NCI-H82 treated with DMSO at 0.1 percent for 48 hours (cell line): ENCODE results near the gene SEMA4C.
"Not testable (repeated sequence)": the region's sequence is repeated elsewhere in the genome, so short reads cannot be mapped to it uniquely, and the experiment has no call there.

Experiments
- DNase-seq: peaks from one replicate; lab custom pipeline; 2025; ENCODE audit not compliant: unreplicated experiment; lab: John Stamatoyannopoulos, UW

SEMA4C gene

DNA sequence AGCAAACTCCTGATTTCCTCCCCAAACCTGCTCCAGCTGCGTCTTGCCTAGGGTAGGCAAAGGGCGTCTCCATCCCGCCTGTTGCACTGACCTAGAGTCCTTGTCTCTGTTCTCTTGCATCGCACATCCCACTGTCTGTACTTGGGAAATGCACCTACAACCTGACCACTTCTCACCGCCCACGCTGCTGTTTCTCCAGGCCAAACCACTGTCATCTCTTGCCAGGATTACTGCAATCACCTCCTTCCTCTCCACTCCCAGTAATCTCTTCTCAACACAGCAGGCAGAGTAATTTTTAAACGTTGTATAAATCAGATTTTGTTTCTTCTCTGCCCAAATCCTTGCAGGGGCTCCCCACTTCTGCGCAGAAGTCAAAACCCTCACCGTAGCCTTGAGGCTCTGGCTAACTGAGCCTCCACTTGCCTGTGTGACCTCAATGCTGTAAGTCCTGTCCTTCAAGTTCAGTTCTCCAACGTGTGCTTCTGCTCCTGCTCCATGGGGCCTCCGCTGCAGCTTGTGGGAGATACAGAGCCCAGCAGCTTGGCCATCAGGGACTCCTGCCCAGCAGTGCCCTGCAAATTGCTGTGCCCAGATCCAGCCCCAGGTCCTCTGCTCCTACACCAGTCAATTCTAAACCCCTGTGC is 27.7 kb upstream of the SEMA4C start:
- no peak for DNase-seq

- no peak for DNase-seq
Observed at GRCh38 chr2:96895746-96896651, 26.1 kb upstream of the SEMA4C start.

- DNase-seq, result no peak
Observed at GRCh38 chr2:96895032-96895745, 25.3 kb upstream of the SEMA4C start.

DNA sequence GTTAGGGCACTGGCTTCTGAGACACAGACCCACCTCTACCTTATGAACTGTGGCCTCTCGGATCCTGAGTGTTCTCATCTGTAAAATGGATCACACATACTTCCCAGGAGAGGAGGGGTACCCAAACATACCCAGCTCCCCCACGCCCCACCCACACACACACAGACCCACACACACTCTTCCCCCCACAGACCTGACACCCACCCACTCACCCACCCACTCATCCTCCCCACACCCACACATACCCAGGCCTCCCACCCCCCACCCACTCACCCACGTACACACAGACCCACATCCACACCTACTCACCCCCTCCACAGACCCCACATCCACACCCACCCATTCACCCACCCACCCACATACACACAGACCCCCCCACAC is 24.3 kb upstream of the SEMA4C start:
- DNase-seq, result no peak

- DNase-seq, result no peak
Observed at GRCh38 chr2:96893289-96894150, 23.6 kb upstream of the SEMA4C start.

GRCh38 chr2:96891591-96892333 is 21.9 kb upstream of the SEMA4C start:
- DNase-seq, result no peak

- no peak for DNase-seq
Observed at GRCh38 chr2:96890726-96891385, 21.0 kb upstream of the SEMA4C start.

DNA sequence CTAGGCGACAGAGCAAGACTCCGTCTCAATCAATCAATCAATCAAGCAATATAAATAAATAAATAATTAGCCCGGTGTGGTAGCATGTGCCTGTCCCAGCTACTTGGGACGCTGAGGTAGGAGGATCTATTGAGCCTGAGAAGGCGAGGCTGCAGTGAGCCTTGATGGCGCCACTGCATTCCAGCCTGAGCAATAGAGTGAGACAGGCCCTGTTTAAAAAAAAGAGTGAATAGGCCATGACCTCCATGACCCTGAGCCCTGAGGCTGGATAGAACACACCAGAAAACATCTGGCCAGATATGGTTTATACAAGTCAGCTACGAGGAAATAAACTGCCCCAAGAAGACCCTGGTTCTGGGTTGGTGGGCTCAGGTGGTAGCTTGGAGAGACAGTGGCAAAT is 20.4 kb upstream of the SEMA4C start:
- no peak for DNase-seq

- not testable (repeated sequence) for DNase-seq
Observed at GRCh38 chr2:96889502-96889901, 19.6 kb upstream of the SEMA4C start.

DNA sequence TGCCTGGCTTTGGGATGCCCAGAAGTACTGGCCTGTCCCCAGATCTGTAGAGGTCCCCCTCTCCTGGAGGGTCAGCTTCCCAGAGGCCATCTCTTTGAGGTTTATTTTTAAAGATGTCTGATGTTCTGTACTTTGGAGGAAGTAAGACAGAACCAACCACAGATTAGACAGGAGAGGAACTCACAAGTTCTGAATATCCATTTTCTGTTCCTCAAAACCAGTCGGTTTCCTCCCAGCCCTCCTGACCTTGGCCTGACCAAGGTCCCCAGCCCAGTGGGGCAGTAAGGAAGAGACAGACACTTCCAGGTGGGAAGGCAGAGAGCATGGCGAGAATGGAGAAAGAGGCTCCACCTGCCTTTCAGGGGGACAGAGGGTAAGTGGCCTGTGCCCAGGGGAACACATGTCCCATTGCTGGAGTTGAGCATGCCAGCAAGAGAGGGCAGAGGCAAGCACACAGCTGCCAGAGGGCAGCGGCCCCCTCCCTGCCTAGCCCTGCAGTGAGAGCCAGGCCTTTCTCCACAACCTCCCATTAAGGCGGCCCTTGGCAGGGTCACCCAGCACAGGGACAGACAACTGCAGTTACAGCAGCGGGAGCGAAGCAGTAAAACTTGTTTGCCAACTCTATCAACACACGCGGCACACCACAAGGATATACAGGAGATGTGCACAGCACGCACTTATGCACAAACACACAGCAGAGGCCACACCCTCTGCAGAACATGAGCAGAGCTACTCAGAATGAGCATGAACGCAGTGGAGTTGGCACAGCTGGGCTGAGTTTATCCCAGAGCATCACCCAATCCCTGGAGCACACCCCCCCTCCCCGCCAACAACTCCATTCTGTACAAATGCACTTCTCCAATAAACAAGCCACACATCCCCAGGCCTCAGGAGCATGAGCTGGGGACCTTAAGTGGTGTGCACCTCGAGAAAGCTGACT is 18.5 kb upstream of the SEMA4C start:
- no peak for DNase-seq

DNA sequence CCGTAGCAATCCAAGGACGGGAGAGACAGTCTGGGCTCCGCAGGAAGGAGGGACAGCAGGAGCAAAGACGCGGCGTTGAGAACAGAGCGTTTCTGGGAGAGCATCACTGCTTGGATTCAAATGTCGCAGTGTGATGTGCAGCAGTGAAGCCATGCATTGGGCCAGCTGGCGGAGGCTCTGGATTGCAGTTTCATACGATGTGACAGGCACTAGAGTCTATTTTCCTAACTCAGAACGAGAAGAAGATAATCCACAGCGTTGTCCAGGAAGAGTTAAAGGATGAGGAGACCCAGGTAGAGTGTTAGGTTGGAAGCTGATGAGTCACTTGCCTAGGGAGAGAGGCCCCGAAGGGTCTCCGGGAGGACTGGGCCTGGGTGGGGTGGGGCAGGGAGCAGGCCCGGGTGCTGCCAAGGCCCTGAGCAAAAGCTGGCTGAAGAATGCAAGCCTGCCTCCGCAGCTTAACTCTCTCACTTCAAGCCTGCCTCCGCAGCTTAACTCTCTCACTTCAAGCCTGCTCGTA is 17.7 kb upstream of the SEMA4C start:
- no peak for DNase-seq

DNA sequence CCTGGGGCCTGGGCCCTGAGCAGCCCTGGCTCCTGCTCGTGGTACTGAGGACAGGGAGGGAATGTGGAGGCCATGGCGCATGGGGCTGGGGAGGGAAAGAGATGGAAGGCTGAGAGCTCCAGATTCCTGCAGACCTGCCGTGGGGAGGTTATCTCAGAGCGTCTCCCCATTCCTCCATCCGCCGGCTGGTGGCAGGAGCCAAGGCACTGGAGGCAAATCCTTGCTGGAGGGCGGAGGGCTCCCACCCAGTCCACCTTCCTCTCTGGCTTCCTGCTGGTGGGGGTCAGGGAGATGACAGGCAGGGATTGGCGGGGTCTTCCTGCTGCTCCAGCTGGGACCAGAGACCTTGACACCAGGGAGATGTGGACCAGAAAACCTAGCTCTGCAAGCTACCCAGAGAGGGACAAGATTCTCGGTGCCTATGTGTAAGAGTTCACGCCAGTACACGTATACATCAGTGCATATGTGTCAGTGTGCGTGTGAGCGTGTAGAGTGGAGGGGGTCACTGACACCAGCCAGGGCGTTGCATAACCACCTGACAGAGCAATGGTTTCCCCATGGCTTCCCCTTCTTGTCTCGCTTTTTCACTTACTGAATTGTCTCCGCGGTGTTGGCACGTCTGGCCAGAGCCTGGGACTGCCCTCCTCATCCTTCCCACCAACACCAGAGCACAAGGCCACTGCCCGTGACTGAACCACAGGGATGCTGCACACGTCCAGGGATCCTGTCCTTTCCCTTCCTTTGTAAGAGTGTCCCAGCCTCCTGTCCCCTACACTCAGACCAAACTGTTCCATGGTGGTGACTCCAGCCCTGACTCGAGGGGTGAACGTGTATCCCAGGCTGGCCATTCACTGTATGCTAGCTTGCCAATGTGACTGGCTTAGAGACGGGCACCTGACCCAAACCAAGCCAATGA is 15.8 kb upstream of the SEMA4C start:
- DNase-seq, result no peak

GRCh38 chr2:96884299-96885094 is 14.6 kb upstream of the SEMA4C start:
- no peak for DNase-seq

DNA sequence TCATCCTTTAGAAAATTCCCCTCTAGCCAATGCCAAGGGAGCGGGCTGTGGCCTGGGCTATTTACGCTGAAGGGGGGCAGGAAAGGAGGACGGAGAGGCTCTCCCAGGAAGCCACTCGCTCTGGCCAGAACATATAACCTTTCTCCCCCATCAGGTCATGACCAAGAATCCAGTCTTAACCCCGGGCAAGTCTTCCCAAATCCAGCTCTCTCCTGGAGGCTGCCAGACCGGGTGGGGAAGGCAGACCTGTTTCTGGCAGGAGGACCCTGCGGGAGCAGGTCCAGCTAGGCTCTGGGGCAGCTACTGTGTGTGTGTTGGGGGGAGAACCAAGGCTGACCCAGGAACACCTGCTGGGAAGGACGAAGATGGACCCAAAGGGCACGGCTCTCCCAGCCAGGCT is 13.4 kb upstream of the SEMA4C start:
- no peak for DNase-seq

- DNase-seq, result no peak
Observed at GRCh38 chr2:96882906-96883305, 13.0 kb upstream of the SEMA4C start.

- DNase-seq, result no peak
Observed at GRCh38 chr2:96882230-96882629, 12.3 kb upstream of the SEMA4C start.
